ENCODE results near the gene ADORA1.

DNA sequence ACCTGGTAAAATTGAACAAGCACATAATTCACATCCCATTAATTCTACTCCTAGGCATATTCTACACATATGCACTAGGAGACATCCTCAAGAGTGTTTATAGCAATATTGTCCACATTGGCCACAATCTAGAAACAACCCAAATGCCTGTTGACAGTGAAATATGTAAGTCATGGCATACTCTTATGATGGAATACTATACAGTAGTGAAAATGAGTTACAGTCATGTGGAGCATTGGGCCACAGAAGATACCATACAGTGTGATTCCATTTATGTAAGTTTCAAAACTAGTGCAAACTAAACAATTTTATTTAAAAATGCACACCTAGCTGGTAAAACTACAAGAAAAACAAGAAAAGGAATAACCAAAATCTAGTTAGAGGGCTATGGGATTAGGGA is 82.8 kb downstream of the ADORA1 start:
- TF ChIP-seq, protein P1, sequence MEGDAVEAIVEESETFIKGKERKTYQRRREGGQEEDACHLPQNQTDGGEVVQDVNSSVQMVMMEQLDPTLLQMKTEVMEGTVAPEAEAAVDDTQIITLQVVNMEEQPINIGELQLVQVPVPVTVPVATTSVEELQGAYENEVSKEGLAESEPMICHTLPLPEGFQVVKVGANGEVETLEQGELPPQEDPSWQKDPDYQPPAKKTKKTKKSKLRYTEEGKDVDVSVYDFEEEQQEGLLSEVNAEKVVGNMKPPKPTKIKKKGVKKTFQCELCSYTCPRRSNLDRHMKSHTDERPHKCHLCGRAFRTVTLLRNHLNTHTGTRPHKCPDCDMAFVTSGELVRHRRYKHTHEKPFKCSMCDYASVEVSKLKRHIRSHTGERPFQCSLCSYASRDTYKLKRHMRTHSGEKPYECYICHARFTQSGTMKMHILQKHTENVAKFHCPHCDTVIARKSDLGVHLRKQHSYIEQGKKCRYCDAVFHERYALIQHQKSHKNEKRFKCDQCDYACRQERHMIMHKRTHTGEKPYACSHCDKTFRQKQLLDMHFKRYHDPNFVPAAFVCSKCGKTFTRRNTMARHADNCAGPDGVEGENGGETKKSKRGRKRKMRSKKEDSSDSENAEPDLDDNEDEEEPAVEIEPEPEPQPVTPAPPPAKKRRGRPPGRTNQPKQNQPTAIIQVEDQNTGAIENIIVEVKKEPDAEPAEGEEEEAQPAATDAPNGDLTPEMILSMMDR (IDR thresholded peaks at IDR 0.05) = no peak
- no peak for TF ChIP-seq EZH2 (IDR thresholded peaks at IDR 0.05; ENCODE audit: borderline replicate concordance, insufficient read depth, low read depth, low read length, poor library complexity, severe bottlenecking)

Measured in B cell (primary cell).